ENCODE measurements around the gene LMF1. TPM values are rescaled to one million over a fixed set of nuclear protein-coding genes. Genes with fewer than 3 reads are reported as not detected.
"Not testable (repeated sequence)": the region's sequence is repeated elsewhere in the genome, so short reads cannot be mapped to it uniquely, and the experiment has no call there.

The LMF1 gene
- total and polyA plus RNA-seq, 5 donors from 2014 or later, result 9.9 to 40.0 (median 12.4) TPM

DNA sequence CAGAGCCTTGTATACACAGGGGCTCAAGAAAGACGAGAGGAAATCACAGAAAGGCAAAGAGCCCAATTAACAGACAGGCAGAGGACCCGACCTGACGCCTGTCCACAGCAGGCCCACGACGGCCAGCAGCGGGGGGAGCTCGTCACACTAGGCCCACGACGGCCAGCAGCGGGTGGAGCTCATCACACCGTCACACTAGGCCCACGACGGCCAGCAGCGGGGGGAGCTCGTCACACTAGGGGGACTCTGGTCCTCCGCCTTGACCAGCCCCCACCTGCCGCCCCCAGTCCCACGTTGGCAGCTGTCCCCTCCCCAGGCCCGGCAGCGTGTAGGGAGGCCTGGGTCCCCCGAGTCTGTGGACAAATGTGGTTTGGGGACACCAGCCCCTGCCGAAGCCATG is 146.6 kb downstream of the LMF1 start:
- ATAC-seq (ENCODE audit: low read depth in 2 of 2), result no peak

GRCh38 chr16:822909-823297 is 147.9 kb downstream of the LMF1 start:
- peaks cover 9% of the 10 kb centered on the region for H3K4me1 ChIP-seq (ENCODE audit: control insufficient read depth, insufficient read depth, low read length, poor library complexity, severe bottlenecking)
- DNase-seq, result no peak
- H3K4me3 ChIP-seq (ENCODE audit: low read depth, low read length), result no peak overlapping the region
- no peak overlapping the region for H3K4me3 Mint-ChIP-seq
- H3K27me3 Mint-ChIP-seq, result peaks cover 5% of the 10 kb centered on the region
- no peaks in the 10 kb centered on the region for H3K36me3 Mint-ChIP-seq
- H3K27ac Mint-ChIP-seq, result no peak overlapping the region
- no peak overlapping the region for H3K27ac ChIP-seq (ENCODE audit: insufficient read depth, low read length, poor library complexity, severe bottlenecking)
- peaks cover 0 to 13% (median 7%) of the 10 kb centered on the region in 4 donors for H3K4me1 Mint-ChIP-seq
- peaks cover 6% of the 10 kb centered on the region for H3K27me3 ChIP-seq (ENCODE audit: control insufficient read depth, insufficient read depth, low read length)
- no peaks in the 10 kb centered on the region for H3K36me3 ChIP-seq (ENCODE audit: control insufficient read depth, insufficient read depth, low read length)
- no peaks in the 10 kb centered on the region for H3K9me3 ChIP-seq (ENCODE audit: control insufficient read depth in 2 of 2, low read length in 2 of 2)
- no peak for ATAC-seq (ENCODE audit: low read depth in 2 of 2)
- no peaks in the 10 kb centered on the region for H3K9me3 Mint-ChIP-seq

More for the DNA sequence above, 146.6 kb downstream of the LMF1 start:
- Histone ChIP-seq H3K4me1 (ENCODE audit: control insufficient read depth, insufficient read depth, low read length, poor library complexity, severe bottlenecking) (peaks cover 8% of the 10 kb centered on the region), H3K4me3 (ENCODE audit: low read depth, low read length) (no peak overlapping the region), H3K27me3 (ENCODE audit: control insufficient read depth, insufficient read depth, low read length) (no peaks in the 10 kb centered on the region), H3K9me3 (ENCODE audit: control insufficient read depth in 2 of 2, low read length in 2 of 2) (no peaks in the 10 kb centered on the region), H3K27ac (ENCODE audit: insufficient read depth, low read length, poor library complexity, severe bottlenecking) (no peak overlapping the region), H3K36me3 (ENCODE audit: control insufficient read depth, insufficient read depth, low read length) (no peaks in the 10 kb centered on the region)
- DNase-seq, result no peak
- no peaks in the 10 kb centered on the region for H3K36me3 Mint-ChIP-seq
- no peak overlapping the region for H3K4me3 Mint-ChIP-seq
- H3K27ac Mint-ChIP-seq, result no peak overlapping the region
- peaks cover 0 to 13% (median 7%) of the 10 kb centered on the region in 4 donors for H3K4me1 Mint-ChIP-seq
- no peaks in the 10 kb centered on the region for H3K9me3 Mint-ChIP-seq
- H3K27me3 Mint-ChIP-seq, result peaks cover 3% of the 10 kb centered on the region

DNA sequence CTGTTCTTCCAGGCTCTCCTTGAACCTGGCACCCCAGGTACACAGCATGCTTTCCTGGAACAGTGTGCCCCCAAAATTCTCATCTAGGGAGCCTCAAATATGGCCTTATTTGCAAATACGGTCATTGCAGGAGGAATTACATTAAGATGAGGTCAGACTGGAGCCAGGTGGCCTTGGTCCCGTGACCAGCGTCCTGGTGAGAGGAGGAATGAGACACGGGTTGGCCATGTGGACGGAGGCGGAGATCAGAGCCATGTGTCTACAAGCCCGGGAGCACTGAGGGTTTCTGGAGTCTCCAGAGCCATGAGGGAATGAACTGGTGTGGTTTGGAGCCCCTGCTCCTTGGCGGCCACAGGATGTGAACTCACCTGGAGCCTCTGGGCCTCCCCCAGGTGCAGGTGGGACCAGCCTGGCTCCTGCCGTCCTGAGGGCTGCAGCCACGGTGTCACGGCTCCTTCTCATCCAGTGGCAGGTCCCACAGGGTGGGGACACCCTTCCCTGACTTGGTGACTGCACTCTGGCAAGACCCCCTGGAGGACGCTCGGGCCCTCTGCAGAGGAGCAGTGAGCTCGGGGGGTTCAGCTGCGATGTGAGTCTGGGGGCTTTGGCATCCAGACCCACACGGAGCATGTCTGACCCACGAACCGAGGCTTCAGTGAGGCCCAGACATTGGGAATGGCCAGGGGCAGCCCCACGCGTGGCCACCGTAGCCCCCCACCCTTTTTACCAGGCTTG is 148.4 kb downstream of the LMF1 start:
- DNase-seq (no peak), ATAC-seq (ENCODE audit: low read depth in 2 of 2) (no peak)
- H3K4me3 ChIP-seq (ENCODE audit: low read depth, low read length), result no peak overlapping the region
- Mint-ChIP-seq H3K9me3 (no peaks in the 10 kb centered on the region), H3K27me3 (peaks cover 5% of the 10 kb centered on the region), H3K4me1 (peaks cover 0 to 13% (median 7%) of the 10 kb centered on the region in 4 donors), H3K27ac (no peak overlapping the region), H3K4me3 (no peak overlapping the region), H3K36me3 (no peaks in the 10 kb centered on the region)
- no peak overlapping the region for H3K27ac ChIP-seq (ENCODE audit: insufficient read depth, low read length, poor library complexity, severe bottlenecking)
- H3K36me3 ChIP-seq (ENCODE audit: control insufficient read depth, insufficient read depth, low read length), result no peaks in the 10 kb centered on the region
- H3K27me3 ChIP-seq (ENCODE audit: control insufficient read depth, insufficient read depth, low read length), result peaks cover 6% of the 10 kb centered on the region
- no peaks in the 10 kb centered on the region for H3K9me3 ChIP-seq (ENCODE audit: control insufficient read depth in 2 of 2, low read length in 2 of 2)
- peaks cover 9% of the 10 kb centered on the region for H3K4me1 ChIP-seq (ENCODE audit: control insufficient read depth, insufficient read depth, low read length, poor library complexity, severe bottlenecking)

DNA sequence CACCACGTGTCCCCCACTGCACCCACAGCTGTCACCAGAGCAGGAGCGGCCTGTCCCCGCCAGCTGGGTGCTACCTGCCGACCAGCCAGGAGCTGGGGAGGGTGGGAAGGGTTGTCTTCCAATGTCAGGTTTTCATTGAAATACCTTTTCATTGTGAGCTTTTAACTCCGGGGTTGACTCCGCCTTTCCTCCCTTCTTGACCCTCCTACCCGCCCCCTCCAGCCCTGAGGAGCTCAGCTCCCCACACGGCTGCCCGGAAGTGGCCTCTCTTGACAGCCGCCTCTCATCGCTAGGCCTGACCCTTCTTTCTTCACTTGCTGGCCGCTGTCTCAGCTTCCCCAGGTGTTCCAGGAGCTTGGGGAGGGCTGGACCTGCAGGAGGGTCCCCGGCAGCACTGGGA is 149.0 kb downstream of the LMF1 start:
- no peak overlapping the region for H3K27ac ChIP-seq (ENCODE audit: insufficient read depth, low read length, poor library complexity, severe bottlenecking)
- Mint-ChIP-seq H3K36me3 (no peaks in the 10 kb centered on the region), H3K9me3 (no peaks in the 10 kb centered on the region), H3K27ac (peak overlapping the region in 1 of 3 donors; percentile 26), H3K27me3 (peaks cover 5% of the 10 kb centered on the region), H3K4me1 (peaks cover 0 to 13% (median 7%) of the 10 kb centered on the region in 4 donors), H3K4me3 (no peak overlapping the region)
- no peak overlapping the region for H3K4me3 ChIP-seq (ENCODE audit: low read depth, low read length)
- H3K27me3 ChIP-seq (ENCODE audit: control insufficient read depth, insufficient read depth, low read length), result peaks cover 6% of the 10 kb centered on the region
- H3K4me1 ChIP-seq (ENCODE audit: control insufficient read depth, insufficient read depth, low read length, poor library complexity, severe bottlenecking), result peaks cover 9% of the 10 kb centered on the region
- no peaks in the 10 kb centered on the region for H3K36me3 ChIP-seq (ENCODE audit: control insufficient read depth, insufficient read depth, low read length)
- no peaks in the 10 kb centered on the region for H3K9me3 ChIP-seq (ENCODE audit: control insufficient read depth in 2 of 2, low read length in 2 of 2)
- no peak for DNase-seq
- ATAC-seq (ENCODE audit: low read depth in 2 of 2), result no peak

DNA sequence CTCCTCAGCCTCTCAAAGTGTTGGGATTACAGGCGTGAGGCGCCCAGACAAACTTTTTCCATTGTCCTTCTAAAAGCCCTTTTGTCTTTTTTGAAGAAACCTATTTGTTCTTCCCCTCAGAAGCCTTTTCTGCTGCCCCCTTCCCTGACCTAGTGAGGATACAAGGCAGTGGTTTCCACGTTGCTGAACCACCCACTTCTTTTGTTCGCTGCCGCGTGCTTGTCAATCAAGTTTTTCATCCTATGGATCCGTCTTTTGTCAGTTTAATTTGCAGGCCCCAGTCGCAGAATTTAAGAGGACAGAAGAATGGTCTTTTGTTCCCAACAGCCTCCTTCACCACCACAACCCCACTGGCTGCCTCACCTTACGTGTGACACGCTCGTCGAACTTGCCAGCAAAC is 150.0 kb downstream of the LMF1 start:
- H3K27ac ChIP-seq (ENCODE audit: insufficient read depth, low read length, poor library complexity, severe bottlenecking), result no peak overlapping the region
- no peaks in the 10 kb centered on the region for H3K36me3 ChIP-seq (ENCODE audit: control insufficient read depth, insufficient read depth, low read length)
- Mint-ChIP-seq H3K36me3 (no peaks in the 10 kb centered on the region), H3K27ac (peak overlapping the region in 1 of 3 donors; percentile 82), H3K27me3 (peaks cover 8% of the 10 kb centered on the region), H3K4me3 (no peak overlapping the region), H3K4me1 (peaks cover 0 to 13% (median 7%) of the 10 kb centered on the region in 4 donors), H3K9me3 (no peaks in the 10 kb centered on the region)
- peaks cover 6% of the 10 kb centered on the region for H3K27me3 ChIP-seq (ENCODE audit: control insufficient read depth, insufficient read depth, low read length)
- no peak overlapping the region for H3K4me3 ChIP-seq (ENCODE audit: low read depth, low read length)
- DNase-seq, result no peak
- no peak for ATAC-seq (ENCODE audit: low read depth in 2 of 2)
- no peaks in the 10 kb centered on the region for H3K9me3 ChIP-seq (ENCODE audit: control insufficient read depth in 2 of 2, low read length in 2 of 2)
- H3K4me1 ChIP-seq (ENCODE audit: control insufficient read depth, insufficient read depth, low read length, poor library complexity, severe bottlenecking), result peaks cover 9% of the 10 kb centered on the region

GRCh38 chr16:820044-820408 is 150.8 kb downstream of the LMF1 start:
- not testable (repeated sequence) for H3K27ac ChIP-seq (ENCODE audit: insufficient read depth, low read length, poor library complexity, severe bottlenecking); H3K36me3 Mint-ChIP-seq; H3K4me3 ChIP-seq (ENCODE audit: low read depth, low read length); H3K9me3 ChIP-seq (ENCODE audit: control insufficient read depth in 2 of 2, low read length in 2 of 2); H3K36me3 ChIP-seq (ENCODE audit: control insufficient read depth, insufficient read depth, low read length); H3K4me3 Mint-ChIP-seq; H3K9me3 Mint-ChIP-seq; H3K27ac Mint-ChIP-seq; DNase-seq; H3K4me1 ChIP-seq (ENCODE audit: control insufficient read depth, insufficient read depth, low read length, poor library complexity, severe bottlenecking); ATAC-seq (ENCODE audit: low read depth in 2 of 2); H3K27me3 ChIP-seq (ENCODE audit: control insufficient read depth, insufficient read depth, low read length)
- peaks cover 0 to 13% (median 7%) of the 10 kb centered on the region in 4 donors for H3K4me1 Mint-ChIP-seq
- H3K27me3 Mint-ChIP-seq, result peaks cover 13% of the 10 kb centered on the region

DNA sequence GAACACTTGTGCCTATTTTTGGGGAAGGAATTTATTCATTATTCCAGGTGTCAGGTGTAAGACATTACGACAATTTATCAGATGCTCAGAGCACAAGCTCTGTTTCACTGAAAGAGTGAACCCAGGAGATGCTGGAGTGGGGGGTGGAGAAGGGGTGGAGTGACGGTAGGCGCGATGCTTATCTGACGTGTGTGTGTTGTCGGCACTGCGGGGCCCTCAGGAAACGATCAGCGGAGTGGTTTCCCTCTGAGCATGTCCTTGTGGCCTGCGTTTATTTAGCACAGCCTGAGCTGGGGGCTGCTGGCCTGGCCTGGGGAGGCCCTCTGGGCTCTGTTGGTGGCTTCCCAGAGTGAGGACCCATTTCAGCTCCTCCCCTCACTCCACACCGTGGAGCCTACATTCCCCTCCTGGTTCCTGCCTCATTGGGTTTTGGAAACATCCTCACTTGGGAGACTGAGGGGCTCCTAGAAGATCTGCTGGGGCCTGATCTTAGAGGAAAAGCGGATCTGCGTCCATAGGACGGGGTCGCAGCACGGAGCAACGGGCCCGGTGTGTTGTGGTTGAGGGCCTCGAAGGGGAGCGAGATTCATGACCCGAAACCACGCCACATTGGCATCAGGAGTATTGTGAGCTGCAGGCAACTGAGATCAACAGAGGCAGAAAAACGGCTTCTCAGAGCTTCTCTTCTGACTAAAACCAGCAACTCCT is 151.3 kb downstream of the LMF1 start:
- H3K27ac Mint-ChIP-seq, result peak overlapping the region in 1 of 3 donors; percentile 31
- H3K4me3 Mint-ChIP-seq, result peak overlapping the region in 1 of 4 donors; percentile 65
- ATAC-seq (ENCODE audit: low read depth in 2 of 2), result peak; percentile 64 to 68
- no peaks in the 10 kb centered on the region for H3K9me3 Mint-ChIP-seq
- Histone ChIP-seq H3K4me3 (ENCODE audit: low read depth, low read length) (no peak overlapping the region), H3K27me3 (ENCODE audit: control insufficient read depth, insufficient read depth, low read length) (peaks cover 7% of the 10 kb centered on the region), H3K27ac (ENCODE audit: insufficient read depth, low read length, poor library complexity, severe bottlenecking) (no peak overlapping the region), H3K4me1 (ENCODE audit: control insufficient read depth, insufficient read depth, low read length, poor library complexity, severe bottlenecking) (peaks cover 9% of the 10 kb centered on the region), H3K36me3 (ENCODE audit: control insufficient read depth, insufficient read depth, low read length) (no peaks in the 10 kb centered on the region), H3K9me3 (ENCODE audit: control insufficient read depth in 2 of 2, low read length in 2 of 2) (no peaks in the 10 kb centered on the region)
- H3K4me1 Mint-ChIP-seq, result peaks cover 0 to 13% (median 7%) of the 10 kb centered on the region in 4 donors
- H3K27me3 Mint-ChIP-seq, result peaks cover 18% of the 10 kb centered on the region
- DNase-seq, result peak in 2 of 3 donors; percentile 37 to 40
- H3K36me3 Mint-ChIP-seq, result no peaks in the 10 kb centered on the region
